ENCODE results near the gene NUB1. TPM values are rescaled to one million over a fixed set of nuclear protein-coding genes. Genes with fewer than 3 reads are reported as not detected.

The NUB1 gene
- total RNA-seq, 1 experiment from 2014 or later: 48.5 TPM

GRCh38 chr7:151399906-151400305 is 58.3 kb downstream of the NUB1 start:
- H2BK120ac ChIP-seq (ENCODE audit: low read depth, low read length, poor library complexity, severe bottlenecking): no peak overlapping the region
- no peaks in the 10 kb centered on the region for H3K79me2 ChIP-seq (ENCODE audit: insufficient read depth, low read length)
- WGBS (ENCODE audit: extremely low coverage, insufficient read length, low lambda C conversion rate): no CpG with 5 or more reads among the region's 14 CpGs
- no peak overlapping the region for H2BK5ac ChIP-seq (ENCODE audit: insufficient read length, low read length)
- no peaks in the 10 kb centered on the region; the same call in 1 of the 2 replicates for H3K27me3 Mint-ChIP-seq (ENCODE audit: low read depth)
- no peak overlapping the region for H3T11ph ChIP-seq (ENCODE audit: low read length)
- no peaks in the 10 kb centered on the region for H3K79me1 ChIP-seq (ENCODE audit: insufficient read depth, low read depth, low read length, poor library complexity, severe bottlenecking)
- no peaks in the 10 kb centered on the region for H3K9me3 Mint-ChIP-seq
- no peak overlapping the region for H3K4me2 ChIP-seq (ENCODE audit: insufficient read depth, insufficient read length, low read length)
- no peak overlapping the region for H3K18ac ChIP-seq (ENCODE audit: insufficient read length, low read depth, low read length)
- no peak overlapping the region for H3K27ac Mint-ChIP-seq
- H3K9me3 ChIP-seq (ENCODE audit: control insufficient read depth, low read depth, low read length): no peaks in the 10 kb centered on the region
- H4K91ac ChIP-seq (ENCODE audit: insufficient read length, low read depth, low read length): no peak overlapping the region
- H2AK5ac ChIP-seq (ENCODE audit: insufficient read length, low read length): no peak overlapping the region
- no peak for TF ChIP-seq CTCF (conservative IDR thresholded peaks at IDR 0.05)
- H3K27me3 ChIP-seq (ENCODE audit: insufficient read depth, low read length): no peaks in the 10 kb centered on the region; the same call in 1 of the 2 replicates
- no peaks in the 10 kb centered on the region for H3K23me2 ChIP-seq (ENCODE audit: insufficient read length, low read depth, low read length, poor library complexity, severe bottlenecking)
- H3K56ac ChIP-seq (ENCODE audit: insufficient read length, low read depth, low read length): no peak overlapping the region
- no peak overlapping the region for H3K9ac ChIP-seq (ENCODE audit: extremely low read depth, insufficient read length, low read length)
- no peak overlapping the region for H3K23ac ChIP-seq (ENCODE audit: insufficient read length, low read depth, low read length)
- H3K4me1 ChIP-seq (ENCODE audit: insufficient read depth, low read length): no peaks in the 10 kb centered on the region
- H3K36me3 Mint-ChIP-seq (ENCODE audit: insufficient read depth in 1 of 3, low read depth in 3 of 3): peaks cover 8 to 10% (median 9%) of the 10 kb centered on the region in 3 experiments
- DNase-seq: no peak
- H4K5ac ChIP-seq (ENCODE audit: insufficient read length, low read depth, low read length): no peak overlapping the region
- H4K8ac ChIP-seq (replicated peaks; ENCODE audit: insufficient read length, low read depth, low read length): no peak overlapping the region
- no peak overlapping the region for H2BK15ac ChIP-seq (ENCODE audit: low read depth, low read length)
- H2AFZ ChIP-seq (ENCODE audit: low read length): no peak overlapping the region
- no peak overlapping the region for H3K4me3 Mint-ChIP-seq
- H3K27ac ChIP-seq (ENCODE audit: insufficient read length, low read depth, low read length): no peak overlapping the region
- H2BK12ac ChIP-seq (ENCODE audit: insufficient read length, low read depth, low read length): no peak overlapping the region
- no peak overlapping the region for H2BK20ac ChIP-seq (ENCODE audit: low read depth, low read length, poor library complexity, severe bottlenecking)
- peaks cover 14 to 30% of the 10 kb centered on the region in 2 experiments for H3K4me1 Mint-ChIP-seq
- no peaks in the 10 kb centered on the region for H4K20me1 ChIP-seq (ENCODE audit: control insufficient read depth, insufficient read depth, insufficient read length)
- no peak overlapping the region for H3K14ac ChIP-seq (ENCODE audit: insufficient read depth, low read length)
- no peak overlapping the region for H3K4ac ChIP-seq (ENCODE audit: low read depth, low read length)
